ENCODE results near the gene SERPINB8.

The SERPINB8 gene

DNA sequence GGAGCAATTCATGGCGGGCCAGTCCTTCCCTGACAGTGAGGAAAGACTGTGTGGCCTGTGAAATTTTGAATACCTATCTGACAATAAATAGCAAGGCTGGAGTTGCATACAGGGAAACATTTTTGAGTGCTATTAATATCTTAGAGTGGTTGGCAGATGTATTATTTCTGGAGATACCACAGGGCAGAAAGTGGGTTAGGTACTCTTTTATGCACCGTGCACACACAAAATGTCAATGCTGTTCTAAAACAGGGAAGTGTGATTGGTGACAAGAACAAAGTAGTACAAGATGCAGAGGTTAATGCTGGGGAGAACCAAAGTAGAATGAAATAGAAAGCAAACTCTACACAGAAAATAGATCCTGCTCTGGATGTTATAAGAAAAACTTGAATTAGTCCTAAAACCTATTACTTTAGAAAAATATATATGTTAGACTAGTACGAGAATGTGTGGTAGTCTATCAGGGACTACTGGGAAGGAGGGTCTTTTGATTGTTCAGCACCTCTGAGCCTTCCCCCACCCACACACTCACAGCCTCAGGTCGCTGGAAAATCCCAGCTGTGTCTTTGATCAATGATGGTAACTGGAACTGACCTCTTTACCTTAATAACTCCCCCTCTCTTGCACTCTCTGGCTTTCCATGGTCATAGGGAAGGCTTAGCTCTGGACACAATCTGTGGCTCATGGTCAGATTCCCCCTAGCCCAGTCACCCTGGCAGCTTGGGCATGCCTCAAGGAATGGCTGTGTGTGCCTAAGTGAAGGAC, 58.2 kb downstream of the SERPINB8 start:
- Histone ChIP-seq H3K27ac (replicated peaks) (no peak overlapping the region), H3K4me3 (replicated peaks; ENCODE audit: insufficient read depth, low read length) (no peak overlapping the region), H3K27me3 (ENCODE audit: insufficient read depth, poor library complexity, severe bottlenecking) (peaks cover 2% of the 10 kb centered on the region)
- no peak for DNase-seq (ENCODE audit: low read depth in 1 of 2, low spot score in 1 of 2)
- TF ChIP-seq, protein P1, sequence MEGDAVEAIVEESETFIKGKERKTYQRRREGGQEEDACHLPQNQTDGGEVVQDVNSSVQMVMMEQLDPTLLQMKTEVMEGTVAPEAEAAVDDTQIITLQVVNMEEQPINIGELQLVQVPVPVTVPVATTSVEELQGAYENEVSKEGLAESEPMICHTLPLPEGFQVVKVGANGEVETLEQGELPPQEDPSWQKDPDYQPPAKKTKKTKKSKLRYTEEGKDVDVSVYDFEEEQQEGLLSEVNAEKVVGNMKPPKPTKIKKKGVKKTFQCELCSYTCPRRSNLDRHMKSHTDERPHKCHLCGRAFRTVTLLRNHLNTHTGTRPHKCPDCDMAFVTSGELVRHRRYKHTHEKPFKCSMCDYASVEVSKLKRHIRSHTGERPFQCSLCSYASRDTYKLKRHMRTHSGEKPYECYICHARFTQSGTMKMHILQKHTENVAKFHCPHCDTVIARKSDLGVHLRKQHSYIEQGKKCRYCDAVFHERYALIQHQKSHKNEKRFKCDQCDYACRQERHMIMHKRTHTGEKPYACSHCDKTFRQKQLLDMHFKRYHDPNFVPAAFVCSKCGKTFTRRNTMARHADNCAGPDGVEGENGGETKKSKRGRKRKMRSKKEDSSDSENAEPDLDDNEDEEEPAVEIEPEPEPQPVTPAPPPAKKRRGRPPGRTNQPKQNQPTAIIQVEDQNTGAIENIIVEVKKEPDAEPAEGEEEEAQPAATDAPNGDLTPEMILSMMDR (IDR thresholded peaks at IDR 0.05; ENCODE audit: insufficient read depth, low read length): no peak
- TF ChIP-seq SPI1 (IDR thresholded peaks at IDR 0.05; ENCODE audit: borderline replicate concordance, low read depth): no peak
- TF ChIP-seq, protein P2, sequence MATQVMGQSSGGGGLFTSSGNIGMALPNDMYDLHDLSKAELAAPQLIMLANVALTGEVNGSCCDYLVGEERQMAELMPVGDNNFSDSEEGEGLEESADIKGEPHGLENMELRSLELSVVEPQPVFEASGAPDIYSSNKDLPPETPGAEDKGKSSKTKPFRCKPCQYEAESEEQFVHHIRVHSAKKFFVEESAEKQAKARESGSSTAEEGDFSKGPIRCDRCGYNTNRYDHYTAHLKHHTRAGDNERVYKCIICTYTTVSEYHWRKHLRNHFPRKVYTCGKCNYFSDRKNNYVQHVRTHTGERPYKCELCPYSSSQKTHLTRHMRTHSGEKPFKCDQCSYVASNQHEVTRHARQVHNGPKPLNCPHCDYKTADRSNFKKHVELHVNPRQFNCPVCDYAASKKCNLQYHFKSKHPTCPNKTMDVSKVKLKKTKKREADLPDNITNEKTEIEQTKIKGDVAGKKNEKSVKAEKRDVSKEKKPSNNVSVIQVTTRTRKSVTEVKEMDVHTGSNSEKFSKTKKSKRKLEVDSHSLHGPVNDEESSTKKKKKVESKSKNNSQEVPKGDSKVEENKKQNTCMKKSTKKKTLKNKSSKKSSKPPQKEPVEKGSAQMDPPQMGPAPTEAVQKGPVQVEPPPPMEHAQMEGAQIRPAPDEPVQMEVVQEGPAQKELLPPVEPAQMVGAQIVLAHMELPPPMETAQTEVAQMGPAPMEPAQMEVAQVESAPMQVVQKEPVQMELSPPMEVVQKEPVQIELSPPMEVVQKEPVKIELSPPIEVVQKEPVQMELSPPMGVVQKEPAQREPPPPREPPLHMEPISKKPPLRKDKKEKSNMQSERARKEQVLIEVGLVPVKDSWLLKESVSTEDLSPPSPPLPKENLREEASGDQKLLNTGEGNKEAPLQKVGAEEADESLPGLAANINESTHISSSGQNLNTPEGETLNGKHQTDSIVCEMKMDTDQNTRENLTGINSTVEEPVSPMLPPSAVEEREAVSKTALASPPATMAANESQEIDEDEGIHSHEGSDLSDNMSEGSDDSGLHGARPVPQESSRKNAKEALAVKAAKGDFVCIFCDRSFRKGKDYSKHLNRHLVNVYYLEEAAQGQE (IDR thresholded peaks at IDR 0.05; ENCODE audit: insufficient replicate concordance, low read depth): no peak
- TF ChIP-seq POLR2AphosphoS5 (IDR thresholded peaks at IDR 0.05; ENCODE audit: low read depth): no peak
- TF ChIP-seq GABPA (IDR thresholded peaks at IDR 0.05; ENCODE audit: low read depth): no peak

DNA sequence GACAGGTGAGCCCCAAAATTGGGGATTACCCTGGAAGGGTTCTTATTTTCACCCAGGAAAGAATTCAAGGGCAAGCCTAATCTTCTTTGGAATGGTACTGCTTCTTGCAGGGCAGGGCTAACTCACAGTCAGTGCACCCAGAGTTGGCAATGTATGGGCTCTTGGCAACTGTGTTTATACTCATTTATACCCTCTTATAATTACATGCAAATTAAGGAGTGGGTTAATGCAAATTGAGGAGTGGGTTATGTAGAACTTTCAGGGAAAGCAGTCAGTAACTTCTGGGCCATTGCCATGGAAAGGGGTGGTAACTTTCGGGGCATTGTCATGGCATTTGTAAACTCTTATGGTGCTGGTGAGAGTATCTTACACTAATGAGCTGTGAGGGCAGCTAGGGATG, 59.2 kb downstream of the SERPINB8 start:
- H3K4me3 ChIP-seq (replicated peaks; ENCODE audit: insufficient read depth, low read length): no peak overlapping the region
- H3K27me3 ChIP-seq (ENCODE audit: insufficient read depth, poor library complexity, severe bottlenecking): peaks cover 2% of the 10 kb centered on the region

DNA sequence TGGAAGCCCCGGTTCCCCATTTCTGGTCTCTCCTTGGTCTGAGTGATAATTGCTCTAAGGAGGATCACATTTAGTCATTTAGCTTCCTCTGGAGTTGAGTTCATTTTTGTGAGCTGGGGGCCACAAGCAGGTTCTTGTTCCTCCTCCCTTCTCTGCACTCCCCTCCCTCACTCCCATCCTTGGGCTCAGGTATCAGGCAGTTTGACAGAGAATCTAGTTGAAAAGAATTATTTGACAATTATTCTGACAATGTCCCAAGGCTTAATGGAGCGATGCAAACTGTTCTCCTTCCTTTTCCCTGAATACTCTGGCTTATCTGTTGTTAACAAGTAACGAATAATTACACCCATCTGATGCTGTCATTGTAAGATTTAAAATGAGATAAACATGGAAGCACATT, 61.5 kb downstream of the SERPINB8 start:
- Histone ChIP-seq H3K27ac (replicated peaks) (no peak overlapping the region), H3K4me3 (replicated peaks; ENCODE audit: insufficient read depth, low read length) (no peak overlapping the region), H3K27me3 (ENCODE audit: insufficient read depth, poor library complexity, severe bottlenecking) (peaks cover 2% of the 10 kb centered on the region)
- no peak for TF ChIP-seq SPI1 (IDR thresholded peaks at IDR 0.05; ENCODE audit: borderline replicate concordance, low read depth)
- TF ChIP-seq GABPA (IDR thresholded peaks at IDR 0.05; ENCODE audit: low read depth): no peak
- TF ChIP-seq POLR2AphosphoS5 (IDR thresholded peaks at IDR 0.05; ENCODE audit: low read depth): no peak
- TF ChIP-seq, protein P2 (IDR thresholded peaks at IDR 0.05; ENCODE audit: insufficient replicate concordance, low read depth): no peak
- TF ChIP-seq, protein P1 (IDR thresholded peaks at IDR 0.05; ENCODE audit: insufficient read depth, low read length): no peak
- no peak for DNase-seq (ENCODE audit: low read depth in 1 of 2, low spot score in 1 of 2)

More for the DNA sequence above, 59.2 kb downstream of the SERPINB8 start:
- no peak overlapping the region for H3K27ac ChIP-seq (replicated peaks)
- no peak for TF ChIP-seq POLR2AphosphoS5 (IDR thresholded peaks at IDR 0.05; ENCODE audit: low read depth)
- TF ChIP-seq, protein P2 (IDR thresholded peaks at IDR 0.05; ENCODE audit: insufficient replicate concordance, low read depth): no peak
- TF ChIP-seq SPI1 (IDR thresholded peaks at IDR 0.05; ENCODE audit: borderline replicate concordance, low read depth): no peak
- no peak for TF ChIP-seq GABPA (IDR thresholded peaks at IDR 0.05; ENCODE audit: low read depth)
- TF ChIP-seq, protein P1 (IDR thresholded peaks at IDR 0.05; ENCODE audit: insufficient read depth, low read length): no peak
- no peak for DNase-seq (ENCODE audit: low read depth in 1 of 2, low spot score in 1 of 2)

Measured in HL-60 (cell line).